Liver (tissue), 9 donors: ENCODE results near the gene CCNL1. TPM values are rescaled to one million over a fixed set of nuclear protein-coding genes. Genes with fewer than 3 reads are reported as not detected.

ENCODE experiments used
- DNase-seq: peaks from one replicate; pipeline ENCODE4 v3.0.0-alpha.2; 2017; ENCODE audit warnings: low spot score
- H3K27ac ChIP-seq, 2 donors: one replicate each; pipeline ENCODE4 v1.7.0; 2013; ENCODE audit warnings: inconsistent platforms in 2 of 2, low read length in 2 of 2, control low read depth in 1 of 2, low read depth in 1 of 2, mild to moderate bottlenecking in 1 of 2
- H3K27me3 ChIP-seq, 4 donors: one replicate each; pipeline versions ENCODE4 v1.6.1 to v1.7.0; 2013; ENCODE audit warnings: low read length in 3 of 4, inconsistent platforms in 1 of 4, mild to moderate bottlenecking in 1 of 4, moderate library complexity in 1 of 4; ENCODE audit not compliant: control insufficient read depth in 4 of 4, insufficient read depth in 4 of 4
- H3K36me3 ChIP-seq, 4 donors: one replicate each; pipeline versions ENCODE4 v1.6.1 to v1.7.0; 2013; ENCODE audit warnings: low read length in 3 of 4, mild to moderate bottlenecking in 3 of 4, low read depth in 1 of 4, moderate library complexity in 1 of 4; ENCODE audit not compliant: control insufficient read depth in 4 of 4, insufficient read depth in 3 of 4
- H3K4me1 ChIP-seq, 4 donors: one replicate each; pipeline versions ENCODE4 v1.6.1 to v1.7.0; 2013; ENCODE audit warnings: low read length in 3 of 4, mild to moderate bottlenecking in 3 of 4, moderate library complexity in 1 of 4; ENCODE audit not compliant: control insufficient read depth in 4 of 4, insufficient read depth in 4 of 4
- H3K4me3 ChIP-seq, 3 donors: one replicate each; pipeline versions ENCODE4 v1.6.1 to v1.7.0; 2013; ENCODE audit warnings: low read length in 3 of 3, control low read depth in 1 of 3, low read depth in 1 of 3, mild to moderate bottlenecking in 1 of 3
- H3K9ac ChIP-seq, 2 donors: one replicate each; pipeline ENCODE4 v1.7.0; 2013; ENCODE audit warnings: low read length in 2 of 2, mild to moderate bottlenecking in 2 of 2, moderate library complexity in 2 of 2, control low read depth in 1 of 2, low read depth in 1 of 2
- H3K9me3 ChIP-seq, 4 donors: one replicate each; pipeline versions ENCODE4 v1.6.1 to v1.7.0; 2013; ENCODE audit warnings: low read length in 3 of 4; ENCODE audit not compliant: control insufficient read depth in 4 of 4
- CTCF ChIP-seq: fragments of 150-350 bp; IDR thresholded peaks from 2 replicates; pipeline ENCODE4 v1.5.1; 2017; ENCODE audit warnings: improper control_type of control experiment, low read depth, low read length; ENCODE audit not compliant: missing input control
- EGR1 ChIP-seq, 2 donors: IDR thresholded peaks; 2 replicates each; pipeline ENCODE4 v1.6.1; 2016 to 2018; ENCODE audit warnings: antibody characterized with exemption in 2 of 2, low read depth in 2 of 2
- FOXA1 ChIP-seq: IDR thresholded peaks from 2 replicates; pipeline ENCODE4 v1.6.1; 2016; ENCODE audit warnings: antibody characterized with exemption
- FOXA2 ChIP-seq: IDR thresholded peaks from 2 replicates; pipeline ENCODE4 v1.6.1; 2016; ENCODE audit warnings: antibody characterized with exemption
- HNF4A ChIP-seq, 2 donors: conservative IDR thresholded peaks; 2 replicates each; pipeline ENCODE4 v1.6.1; 2016; ENCODE audit warnings: antibody characterized with exemption in 2 of 2, mild to moderate bottlenecking in 2 of 2
- HNF4G ChIP-seq: IDR thresholded peaks from 2 replicates; pipeline ENCODE4 v1.6.1; 2016; ENCODE audit warnings: antibody characterized with exemption
- SP1 ChIP-seq: IDR thresholded peaks from 2 replicates; pipeline ENCODE4 v1.6.1; 2018; ENCODE audit warnings: antibody characterized with exemption, mild to moderate bottlenecking
- TAF1 ChIP-seq: conservative IDR thresholded peaks from 2 replicates; pipeline ENCODE4 v1.6.1; 2016; ENCODE audit warnings: antibody characterized with exemption, mild to moderate bottlenecking
- YY1 ChIP-seq: IDR thresholded peaks from 2 replicates; pipeline ENCODE4 v1.6.1; 2016; ENCODE audit warnings: antibody characterized with exemption, mild to moderate bottlenecking
- WGBS: extraction: QIAGEN DNeasy Blood & Tissue Kit; methylation state at CpG from one replicate; pipeline ENCODE4 v1.1.7; 2013; 5-methylcytosine and 5-hydroxymethylcytosine counted together
- polyA plus RNA-seq, 2 donors: library from polyadenylated mRNA; stranded (reverse) in 1 of 2; unstranded in 1 of 2; fragments of 200-250 nt in 1 of 2; fragments of >200 nt in 1 of 2; fragmentation: Nextera tagmentation in 1 of 2; extraction: Ambion mirVana in 1 of 2; gene quantifications; one replicate each; pipeline versions ENCODE4 v1.2.1 to v1.2.3, GENCODE V29; 2013 to 2015
- total RNA-seq, 2 donors: library from RNA; depleted of rRNA; stranded (reverse); fragments of >200 nt; gene quantifications; one replicate each; pipeline ENCODE4 v1.2.3, GENCODE V29; 2014
- TF ChIP-seq, protein P1 (sequence below): IDR thresholded peaks from 2 replicates; pipeline ENCODE4 v1.6.1; 2016; ENCODE audit warnings: antibody characterized with exemption
- TF ChIP-seq, protein P2 (sequence below): IDR thresholded peaks from 2 replicates; pipeline ENCODE4 v1.6.1; 2016; ENCODE audit warnings: antibody characterized with exemption, mild to moderate bottlenecking
- TF ChIP-seq, protein P3 (sequence below): IDR thresholded peaks from 2 replicates; pipeline ENCODE4 v1.6.1; 2016; ENCODE audit warnings: antibody characterized with exemption
- TF ChIP-seq, protein P4 (sequence below): IDR thresholded peaks from 2 replicates; pipeline ENCODE4 v1.6.1; 2016; ENCODE audit warnings: antibody characterized with exemption
- donor health status: healthy.
- donor health status: healthy.
- donor health status: healthy.
- donor health status: healthy.
- donor health status: healthy.

The CCNL1 gene
- total and polyA plus RNA-seq, 4 donors = 22.7 to 163 (median 95.0) TPM

GRCh38 chr3:157117206-157117605 is 42.7 kb downstream of the CCNL1 start (continued):
- TF ChIP-seq, protein P1, sequence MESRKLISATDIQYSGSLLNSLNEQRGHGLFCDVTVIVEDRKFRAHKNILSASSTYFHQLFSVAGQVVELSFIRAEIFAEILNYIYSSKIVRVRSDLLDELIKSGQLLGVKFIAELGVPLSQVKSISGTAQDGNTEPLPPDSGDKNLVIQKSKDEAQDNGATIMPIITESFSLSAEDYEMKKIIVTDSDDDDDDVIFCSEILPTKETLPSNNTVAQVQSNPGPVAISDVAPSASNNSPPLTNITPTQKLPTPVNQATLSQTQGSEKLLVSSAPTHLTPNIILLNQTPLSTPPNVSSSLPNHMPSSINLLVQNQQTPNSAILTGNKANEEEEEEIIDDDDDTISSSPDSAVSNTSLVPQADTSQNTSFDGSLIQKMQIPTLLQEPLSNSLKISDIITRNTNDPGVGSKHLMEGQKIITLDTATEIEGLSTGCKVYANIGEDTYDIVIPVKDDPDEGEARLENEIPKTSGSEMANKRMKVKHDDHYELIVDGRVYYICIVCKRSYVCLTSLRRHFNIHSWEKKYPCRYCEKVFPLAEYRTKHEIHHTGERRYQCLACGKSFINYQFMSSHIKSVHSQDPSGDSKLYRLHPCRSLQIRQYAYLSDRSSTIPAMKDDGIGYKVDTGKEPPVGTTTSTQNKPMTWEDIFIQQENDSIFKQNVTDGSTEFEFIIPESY = no peak
- no peak for TF ChIP-seq YY1
- no peak for TF ChIP-seq FOXA1
- TF ChIP-seq, protein P2, sequence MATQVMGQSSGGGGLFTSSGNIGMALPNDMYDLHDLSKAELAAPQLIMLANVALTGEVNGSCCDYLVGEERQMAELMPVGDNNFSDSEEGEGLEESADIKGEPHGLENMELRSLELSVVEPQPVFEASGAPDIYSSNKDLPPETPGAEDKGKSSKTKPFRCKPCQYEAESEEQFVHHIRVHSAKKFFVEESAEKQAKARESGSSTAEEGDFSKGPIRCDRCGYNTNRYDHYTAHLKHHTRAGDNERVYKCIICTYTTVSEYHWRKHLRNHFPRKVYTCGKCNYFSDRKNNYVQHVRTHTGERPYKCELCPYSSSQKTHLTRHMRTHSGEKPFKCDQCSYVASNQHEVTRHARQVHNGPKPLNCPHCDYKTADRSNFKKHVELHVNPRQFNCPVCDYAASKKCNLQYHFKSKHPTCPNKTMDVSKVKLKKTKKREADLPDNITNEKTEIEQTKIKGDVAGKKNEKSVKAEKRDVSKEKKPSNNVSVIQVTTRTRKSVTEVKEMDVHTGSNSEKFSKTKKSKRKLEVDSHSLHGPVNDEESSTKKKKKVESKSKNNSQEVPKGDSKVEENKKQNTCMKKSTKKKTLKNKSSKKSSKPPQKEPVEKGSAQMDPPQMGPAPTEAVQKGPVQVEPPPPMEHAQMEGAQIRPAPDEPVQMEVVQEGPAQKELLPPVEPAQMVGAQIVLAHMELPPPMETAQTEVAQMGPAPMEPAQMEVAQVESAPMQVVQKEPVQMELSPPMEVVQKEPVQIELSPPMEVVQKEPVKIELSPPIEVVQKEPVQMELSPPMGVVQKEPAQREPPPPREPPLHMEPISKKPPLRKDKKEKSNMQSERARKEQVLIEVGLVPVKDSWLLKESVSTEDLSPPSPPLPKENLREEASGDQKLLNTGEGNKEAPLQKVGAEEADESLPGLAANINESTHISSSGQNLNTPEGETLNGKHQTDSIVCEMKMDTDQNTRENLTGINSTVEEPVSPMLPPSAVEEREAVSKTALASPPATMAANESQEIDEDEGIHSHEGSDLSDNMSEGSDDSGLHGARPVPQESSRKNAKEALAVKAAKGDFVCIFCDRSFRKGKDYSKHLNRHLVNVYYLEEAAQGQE = no peak
- TF ChIP-seq, protein P3, sequence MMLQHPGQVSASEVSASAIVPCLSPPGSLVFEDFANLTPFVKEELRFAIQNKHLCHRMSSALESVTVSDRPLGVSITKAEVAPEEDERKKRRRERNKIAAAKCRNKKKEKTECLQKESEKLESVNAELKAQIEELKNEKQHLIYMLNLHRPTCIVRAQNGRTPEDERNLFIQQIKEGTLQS = no peak
- TF ChIP-seq FOXA2 = no peak
- no peak for TF ChIP-seq SP1

GRCh38 chr3:157116017-157116416 is 43.9 kb downstream of the CCNL1 start:
- Histone ChIP-seq H3K9me3 (no peaks in the 10 kb centered on the region), H3K4me3 (no peak overlapping the region), H3K4me1 (peaks cover 0 to 22% (median 11%) of the 10 kb centered on the region in 4 donors), H3K27ac (no peak overlapping the region), H3K36me3 (no peaks in the 10 kb centered on the region), H3K9ac (no peak overlapping the region), H3K27me3 (no peaks in the 10 kb centered on the region)
- 94% methylated on average over 4 of the region's 4 CpGs for WGBS
- TF ChIP-seq HNF4G (no peak), YY1 (no peak), CTCF (no peak), TAF1 (no peak), EGR1 (IDR thresholded peaks at IDR 0.05; ENCODE audit: low read depth in 2 of 2) (no peak), HNF4A (conservative IDR thresholded peaks at IDR 0.05) (no peak), FOXA1 (no peak)
- TF ChIP-seq, protein P4, sequence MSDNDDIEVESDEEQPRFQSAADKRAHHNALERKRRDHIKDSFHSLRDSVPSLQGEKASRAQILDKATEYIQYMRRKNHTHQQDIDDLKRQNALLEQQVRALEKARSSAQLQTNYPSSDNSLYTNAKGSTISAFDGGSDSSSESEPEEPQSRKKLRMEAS = no peak
- TF ChIP-seq, protein P3 = no peak
- DNase-seq = no peak
